Measurements from ENCODE around the gene EPHA6.

EPHA6 gene

DNA sequence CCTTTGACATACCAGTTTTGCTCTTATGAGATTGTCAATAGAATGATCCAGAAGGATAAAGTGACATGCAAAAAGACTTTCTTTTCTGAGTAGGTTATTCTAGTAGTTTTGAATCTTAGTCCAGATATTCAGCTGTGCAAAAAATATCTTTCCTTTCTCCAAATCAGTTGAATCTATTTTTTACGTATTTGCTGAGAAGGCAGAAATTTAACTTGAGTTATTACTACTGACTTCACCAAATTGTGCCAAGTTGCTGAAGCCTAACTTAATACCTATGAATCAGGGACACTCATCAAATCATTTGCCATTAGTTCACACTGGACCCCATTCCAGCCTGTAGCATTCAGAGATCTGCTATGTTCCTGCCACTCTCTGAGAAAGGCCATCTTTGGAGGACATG lies 215.6 kb downstream of the EPHA6 start:
- no peak for DNase-seq

- peak; percentile 60 for DNase-seq
Observed at GRCh38 chr3:97037294-97037943, 223.0 kb downstream of the EPHA6 start.

GRCh38 chr3:97043411-97043810 lies 229.0 kb downstream of the EPHA6 start:
- DNase-seq, result no peak

DNA sequence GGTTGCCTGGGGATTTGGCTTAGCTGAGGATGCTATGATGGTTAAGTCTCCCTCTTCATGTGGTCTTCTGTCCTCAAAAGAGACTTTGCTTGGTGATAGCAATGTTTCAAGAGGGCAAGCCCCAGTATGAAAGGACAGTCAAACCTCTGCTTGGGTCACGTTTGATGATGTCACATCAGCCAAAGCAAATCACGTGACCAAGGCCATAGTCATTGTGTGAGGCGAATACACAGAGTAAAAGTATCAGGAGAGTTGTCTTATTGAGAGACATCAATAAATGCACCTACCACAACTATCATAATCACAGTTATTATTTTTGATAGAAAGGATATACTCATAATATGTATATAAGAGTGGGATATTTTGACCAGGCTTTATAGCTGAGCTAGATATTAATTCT lies 243.0 kb downstream of the EPHA6 start:
- no peak for DNase-seq

- no peak for DNase-seq
Observed at GRCh38 chr3:97059168-97059567, 244.8 kb downstream of the EPHA6 start.

DNA sequence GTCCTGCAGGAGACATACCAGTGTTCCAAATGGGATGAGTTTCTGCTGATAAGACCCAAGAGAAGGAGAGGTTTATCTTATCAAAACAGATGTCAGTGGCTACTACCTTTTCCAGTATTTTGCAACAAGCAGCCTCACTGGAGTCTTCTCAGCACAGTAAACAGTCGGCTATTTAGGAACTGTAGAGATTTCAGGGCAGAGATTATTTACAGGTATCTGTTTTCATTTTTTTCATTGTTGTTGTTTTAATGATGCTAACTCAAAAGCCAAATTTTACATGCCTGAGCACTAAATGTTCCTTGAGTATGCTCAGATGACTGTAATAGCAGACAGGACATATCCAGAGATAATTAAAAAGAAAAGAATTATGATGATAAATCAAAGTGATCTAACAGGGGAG lies 252.1 kb downstream of the EPHA6 start:
- DNase-seq, result no peak

GRCh38 chr3:97070302-97070701 lies 255.9 kb downstream of the EPHA6 start:
- DNase-seq, result no peak

GRCh38 chr3:97074546-97074945 lies 260.2 kb downstream of the EPHA6 start:
- DNase-seq, result no peak

DNA sequence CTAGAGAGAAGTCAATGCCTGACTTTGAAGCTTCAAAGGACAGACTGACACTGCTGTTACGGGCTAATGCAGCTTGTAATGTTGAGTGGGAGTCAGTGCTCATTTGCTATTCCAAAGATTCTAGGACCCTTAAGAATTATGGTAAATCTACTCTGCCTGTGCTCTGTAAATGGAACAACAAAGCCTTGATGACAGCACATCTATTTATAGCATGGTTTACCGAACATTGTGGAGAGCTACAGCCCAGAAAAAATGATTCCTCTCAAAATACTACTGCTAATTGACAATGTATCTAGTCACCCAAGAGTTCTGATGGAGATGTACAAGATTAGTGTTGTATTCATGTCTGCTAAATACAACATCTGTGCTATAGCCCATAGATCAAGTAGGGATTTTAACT lies 262.3 kb downstream of the EPHA6 start:
- DNase-seq, result no peak

- DNase-seq, result no peak
Observed at GRCh38 chr3:97089621-97090020, 275.2 kb downstream of the EPHA6 start.

- no peak for DNase-seq
Observed at GRCh38 chr3:97102641-97103040, 288.2 kb downstream of the EPHA6 start.

DNA sequence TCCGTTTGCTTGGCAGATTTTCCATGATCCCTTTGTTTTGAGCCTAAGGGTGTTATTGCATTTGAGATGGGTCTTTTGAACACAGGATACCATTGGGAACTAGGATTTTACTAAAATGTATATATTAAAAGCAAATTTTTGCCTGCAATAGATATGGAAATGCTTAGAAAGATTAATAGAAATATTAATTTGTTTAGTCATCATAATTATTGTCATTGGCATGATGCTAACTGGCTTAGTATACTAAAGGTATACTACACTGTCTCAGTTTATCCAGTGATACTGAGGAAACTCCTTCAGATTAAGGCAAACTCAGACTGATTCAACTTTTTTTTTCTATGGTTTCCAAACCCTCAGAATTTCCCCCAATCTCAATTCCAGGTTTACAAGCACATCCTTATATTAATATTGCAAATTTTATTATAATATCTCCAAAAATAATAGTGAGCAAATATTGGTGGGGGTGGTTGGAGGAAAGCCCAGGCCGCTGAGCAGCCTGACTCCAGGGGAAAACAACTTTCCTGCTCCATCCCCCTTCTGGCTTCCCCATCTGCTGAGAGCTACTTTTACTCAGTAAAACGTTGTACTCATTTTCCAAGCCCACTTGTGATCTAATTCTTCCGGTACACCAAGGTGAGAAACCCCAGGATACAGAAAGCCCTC lies 291.7 kb downstream of the EPHA6 start:
- DNase-seq, result no peak

GRCh38 chr3:97106652-97106989 lies 292.2 kb downstream of the EPHA6 start:
- DNase-seq, result no peak

DNA sequence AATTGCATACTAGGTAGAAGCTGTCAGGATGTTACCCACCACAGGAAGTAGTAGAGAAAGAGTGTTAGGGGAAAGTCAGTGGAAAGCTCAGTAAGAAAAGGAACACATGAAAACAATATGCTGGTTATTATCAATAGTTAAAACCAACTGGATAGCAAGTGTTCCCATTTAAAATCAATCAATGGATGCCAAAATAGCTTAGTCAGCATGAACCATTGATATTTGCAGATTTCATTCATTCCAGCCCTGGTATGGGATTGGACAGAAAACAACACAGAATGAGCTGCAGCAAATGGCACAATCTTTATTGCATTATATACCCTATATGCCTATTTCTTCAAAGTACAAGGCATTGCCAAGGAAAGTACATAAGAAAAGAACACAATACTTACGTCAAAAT lies 293.7 kb downstream of the EPHA6 start:
- no peak for DNase-seq

DNA sequence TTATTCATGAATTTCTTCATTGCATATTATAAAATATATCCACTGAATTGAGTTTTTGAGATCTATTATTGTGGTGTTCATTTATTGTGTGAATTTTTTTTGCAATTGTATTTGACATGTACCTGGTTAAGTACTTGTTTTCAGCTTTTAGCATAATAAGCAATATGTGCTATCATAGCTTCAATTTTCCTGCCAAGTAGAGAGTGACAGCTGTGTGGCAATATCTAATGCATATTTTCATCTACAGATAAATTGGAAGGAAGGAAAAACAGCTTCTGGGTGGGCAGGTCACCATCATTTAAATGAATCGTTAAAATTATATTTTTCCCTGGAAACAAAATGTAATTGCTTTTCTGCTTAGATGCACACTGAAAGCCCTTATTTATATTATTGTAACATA lies 296.9 kb downstream of the EPHA6 start:
- no peak for DNase-seq

DNA sequence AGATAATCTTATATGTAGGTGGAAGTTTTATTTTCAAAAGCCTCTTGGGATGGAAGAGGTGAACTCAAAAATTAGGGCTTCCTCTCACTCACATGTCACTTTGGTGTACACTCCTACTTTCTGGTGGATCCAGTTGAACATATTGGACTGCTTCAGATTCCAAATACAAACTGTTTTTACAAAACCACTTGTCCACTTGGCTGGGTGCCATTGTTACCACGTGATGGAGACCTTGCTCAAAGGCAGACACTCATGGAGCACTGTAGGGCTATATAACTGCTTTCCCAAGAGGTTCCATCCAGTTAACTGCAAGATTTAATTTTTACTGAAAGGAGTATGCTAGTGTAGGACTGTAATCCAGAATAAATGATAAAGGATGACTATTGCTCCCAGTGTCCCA lies 307.0 kb downstream of the EPHA6 start:
- peak; percentile 18 for DNase-seq

DNA sequence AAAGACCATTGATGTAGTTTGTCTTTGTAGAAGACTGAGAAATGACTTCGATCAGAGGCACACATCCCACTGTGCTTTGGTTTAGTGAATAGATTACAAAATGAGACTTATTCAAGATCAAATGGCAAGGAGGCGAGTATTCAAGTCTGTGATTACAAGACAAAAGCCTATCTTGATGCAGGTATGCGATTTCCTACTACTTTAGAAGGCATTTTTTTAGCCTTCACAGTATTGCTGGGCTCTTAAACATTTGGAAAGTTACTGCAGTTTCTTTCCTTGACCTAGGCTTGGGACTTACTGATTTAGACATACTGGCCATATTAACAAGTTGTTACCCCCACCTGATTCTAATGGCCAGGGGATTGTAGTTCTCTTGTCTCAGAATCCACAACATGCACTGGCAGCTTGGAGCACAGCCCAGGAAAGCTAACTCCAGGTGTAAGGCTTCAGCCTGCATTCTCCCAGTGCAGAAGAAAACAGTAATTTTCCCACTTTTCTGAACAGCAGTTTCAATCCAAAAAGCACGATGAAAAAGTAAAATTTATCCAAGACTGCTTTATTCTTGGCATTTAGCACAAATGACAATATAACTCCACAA lies 311.6 kb downstream of the EPHA6 start:
- DNase-seq, result no peak

- DNase-seq, result no peak
Observed at GRCh38 chr3:97131476-97131875, 317.1 kb downstream of the EPHA6 start.

- DNase-seq, result no peak
Observed at GRCh38 chr3:97138914-97139541, 324.6 kb downstream of the EPHA6 start.

GRCh38 chr3:97148931-97149330 lies 334.5 kb downstream of the EPHA6 start:
- DNase-seq, result no peak

GRCh38 chr3:97161169-97161568 lies 346.8 kb downstream of the EPHA6 start:
- no peak for DNase-seq

GRCh38 chr3:97177242-97177641 lies 362.8 kb downstream of the EPHA6 start:
- no peak for DNase-seq

DNA sequence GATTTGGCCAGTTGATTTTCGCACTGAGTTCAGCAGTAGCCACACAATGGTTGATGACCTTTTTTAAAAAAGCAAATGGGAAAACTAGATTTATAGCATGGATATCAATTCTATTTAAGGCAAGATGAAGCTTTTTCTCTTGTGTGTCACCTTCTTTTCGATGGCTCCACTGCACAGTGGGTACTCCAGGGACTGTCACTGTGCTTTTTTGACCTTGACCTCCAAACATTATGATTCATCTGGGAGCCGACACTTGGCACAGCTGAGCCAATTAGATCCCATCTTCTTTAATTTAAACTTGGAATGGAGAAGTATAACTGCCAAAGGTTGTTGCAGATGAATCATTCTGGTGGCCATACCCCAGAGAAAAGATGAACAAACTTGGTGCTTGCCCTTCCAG lies 367.3 kb downstream of the EPHA6 start:
- DNase-seq, result no peak

- no peak for DNase-seq
Observed at GRCh38 chr3:97187771-97188170, 373.4 kb downstream of the EPHA6 start.
